ENCODE results near the gene KAZN.

Gene KAZN

DNA sequence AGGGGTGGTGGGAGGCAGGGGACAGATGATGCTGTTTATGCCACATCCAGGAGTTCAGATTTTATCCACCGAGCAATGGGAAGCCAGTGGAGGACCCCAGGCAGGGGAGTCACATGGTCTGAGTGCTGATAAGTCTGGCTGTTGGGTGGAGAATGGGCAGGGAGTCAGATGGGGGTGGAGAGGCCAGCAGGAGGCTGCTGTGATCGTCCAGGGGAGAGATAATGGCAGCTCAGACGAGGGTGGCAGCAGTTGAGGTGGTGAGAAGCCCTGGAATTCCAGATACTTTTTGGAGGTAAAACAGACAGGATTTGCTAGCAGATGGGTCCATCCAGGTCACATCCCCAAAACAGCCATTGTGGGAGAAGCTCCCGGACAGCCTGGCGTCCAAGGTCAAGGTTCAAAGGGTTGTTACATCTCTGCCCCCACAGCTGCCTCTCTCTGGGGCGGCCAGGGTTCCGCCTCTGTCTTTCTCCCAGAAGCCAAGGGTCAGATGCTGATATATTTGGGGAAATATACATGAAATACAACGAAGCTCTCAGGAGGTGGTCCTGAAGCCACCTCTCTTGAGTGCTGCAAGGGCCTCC is 303.0 kb downstream of the KAZN start:
- DNase-seq (ENCODE audit: low read depth in 3 of 3, low spot score in 1 of 3): no peak

DNA sequence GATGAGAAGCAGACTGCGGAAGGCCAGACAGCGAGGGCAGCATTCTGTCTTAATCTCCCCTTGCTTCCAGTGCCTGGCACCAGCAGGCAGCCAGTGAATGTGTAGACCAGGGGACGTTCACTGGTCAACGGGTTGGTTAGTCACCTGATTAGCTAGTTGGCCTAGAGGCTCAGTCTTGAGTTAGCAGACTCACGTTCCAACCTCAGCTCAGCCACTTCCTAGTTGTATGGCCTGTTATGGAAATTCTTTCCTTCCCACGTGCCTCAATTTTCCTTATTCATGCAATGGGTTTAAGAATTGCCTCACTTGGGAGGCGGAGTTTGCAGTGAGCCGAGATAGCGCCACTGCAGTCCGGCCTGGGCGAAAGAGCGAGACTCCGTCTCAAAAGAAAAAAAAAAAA is 305.4 kb downstream of the KAZN start:
- DNase-seq (ENCODE audit: low read depth in 3 of 3, low spot score in 1 of 3): no peak

DNA sequence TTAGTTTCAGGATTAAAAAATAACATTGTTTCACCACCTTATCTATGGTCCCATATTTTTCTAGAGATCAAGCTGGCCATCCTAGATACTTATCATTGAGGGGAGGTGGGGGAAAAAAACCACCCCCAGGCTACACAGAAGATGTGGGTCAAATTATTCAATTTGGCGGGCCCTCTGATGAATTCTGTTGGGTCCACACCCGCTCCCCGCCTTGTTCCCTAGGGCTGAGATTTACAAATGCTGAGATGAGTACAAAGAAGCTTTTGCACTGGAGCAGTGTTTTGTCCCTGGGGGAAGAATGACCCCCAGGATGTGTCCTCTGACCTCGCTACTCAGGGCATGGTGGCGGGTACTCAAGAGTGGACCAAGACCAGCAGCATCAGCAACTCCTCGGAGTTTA is 308.2 kb downstream of the KAZN start:
- DNase-seq (ENCODE audit: low read depth in 3 of 3, low spot score in 1 of 3): no peak

DNA sequence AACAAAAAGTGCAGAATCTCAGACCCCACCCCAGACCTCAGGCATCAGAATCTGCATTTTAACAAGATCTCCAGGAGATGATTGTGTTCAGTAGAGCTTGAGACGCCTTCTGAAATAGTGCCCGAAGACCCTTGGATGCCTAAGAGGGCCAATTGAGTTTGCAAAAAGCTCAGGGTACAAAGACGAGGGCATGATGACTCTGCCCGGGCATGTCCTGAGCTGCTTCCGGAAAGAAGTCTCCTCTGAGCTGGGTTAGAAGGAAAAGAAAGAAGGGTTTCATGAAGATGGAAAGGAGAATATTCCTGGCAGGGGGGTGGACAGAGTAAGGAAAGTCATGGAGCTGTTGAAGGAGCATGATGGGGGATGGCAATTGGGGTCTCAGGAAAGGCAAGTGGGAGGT is 308.9 kb downstream of the KAZN start:
- DNase-seq (ENCODE audit: low read depth in 3 of 3, low spot score in 1 of 3): no peak

DNA sequence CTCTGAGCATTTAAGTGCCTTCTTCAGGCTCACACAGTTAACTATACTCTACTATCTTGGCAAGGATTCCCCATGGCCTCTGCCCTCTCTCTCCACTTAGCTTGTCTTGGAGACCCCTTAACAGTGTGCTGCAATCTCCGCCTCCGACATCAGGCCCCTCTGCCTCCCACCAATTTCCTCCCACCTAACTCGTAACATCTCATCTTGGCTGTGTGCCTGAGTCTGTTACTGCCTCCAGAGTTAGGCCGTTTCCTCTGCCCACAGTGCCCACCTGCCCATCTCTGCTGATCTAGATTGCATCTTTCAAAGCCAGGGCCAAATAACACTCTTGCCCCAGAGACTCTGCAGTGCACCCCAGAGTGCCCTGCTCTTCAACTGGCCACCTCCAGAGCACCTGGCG is 310.8 kb downstream of the KAZN start:
- DNase-seq (ENCODE audit: low read depth in 3 of 3, low spot score in 1 of 3): no peak

DNA sequence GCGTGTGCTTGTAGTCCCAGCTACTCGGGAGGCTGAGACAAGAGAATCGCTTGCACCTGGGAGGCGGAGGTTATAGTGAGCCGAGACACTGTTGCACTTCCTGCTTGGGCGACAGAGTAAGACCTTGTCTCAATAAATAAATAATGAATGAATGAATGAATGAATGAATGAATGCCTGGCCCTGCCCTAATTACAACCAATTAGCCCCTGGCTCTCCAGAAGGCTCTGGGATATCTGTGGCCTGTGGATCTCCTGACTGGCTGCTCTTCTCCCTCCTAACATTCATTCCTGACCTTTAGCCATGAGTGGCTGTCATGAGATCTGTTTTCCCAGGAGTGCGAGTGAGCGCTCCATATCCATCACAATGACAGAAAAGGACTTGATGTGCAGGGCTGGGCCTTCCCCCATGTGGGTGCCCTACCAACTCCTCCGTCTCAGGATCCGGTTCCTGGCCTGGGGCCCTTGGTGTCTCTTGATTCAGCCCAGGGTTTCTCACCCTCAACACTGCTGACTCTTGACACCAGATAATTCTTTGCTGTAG is 311.5 kb downstream of the KAZN start:
- DNase-seq (ENCODE audit: low read depth in 3 of 3, low spot score in 1 of 3): no peak

DNA sequence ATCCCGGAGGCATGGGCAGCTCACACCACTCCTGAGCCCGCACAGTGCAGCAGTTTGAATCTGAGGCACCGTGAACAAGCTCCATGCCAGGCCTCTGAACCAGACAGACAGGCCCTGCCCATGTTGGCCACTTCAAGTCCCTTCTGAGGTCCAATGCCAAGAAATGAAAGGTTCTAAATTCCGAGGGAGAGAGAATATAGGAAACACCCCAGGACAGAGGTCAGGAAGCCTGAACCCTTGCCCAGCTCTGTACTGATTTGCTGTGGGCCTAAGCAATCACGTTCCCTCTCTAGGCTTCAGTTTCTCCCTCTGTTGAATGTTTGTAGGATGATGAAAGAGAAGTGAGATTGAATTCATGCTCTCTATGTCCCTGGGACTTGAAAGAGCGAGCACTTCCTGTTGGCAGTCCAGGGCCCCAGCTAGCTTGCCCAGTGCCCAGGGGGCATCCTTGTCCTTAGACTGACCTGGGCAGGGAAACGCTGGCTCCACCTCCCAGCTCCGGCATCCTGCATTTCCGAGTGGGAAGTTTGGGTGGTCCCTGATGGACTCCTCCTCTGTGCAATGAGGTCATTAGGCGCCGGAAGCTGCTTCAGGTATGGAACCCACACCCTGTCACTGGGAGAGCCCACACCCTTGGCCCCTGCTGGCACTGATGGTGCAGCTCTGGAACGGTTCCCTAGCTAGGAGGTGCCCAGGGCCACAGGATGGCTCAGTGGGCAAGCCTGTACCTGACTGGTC is 312.7 kb downstream of the KAZN start:
- no peak for DNase-seq (ENCODE audit: low read depth in 3 of 3, low spot score in 1 of 3)

DNA sequence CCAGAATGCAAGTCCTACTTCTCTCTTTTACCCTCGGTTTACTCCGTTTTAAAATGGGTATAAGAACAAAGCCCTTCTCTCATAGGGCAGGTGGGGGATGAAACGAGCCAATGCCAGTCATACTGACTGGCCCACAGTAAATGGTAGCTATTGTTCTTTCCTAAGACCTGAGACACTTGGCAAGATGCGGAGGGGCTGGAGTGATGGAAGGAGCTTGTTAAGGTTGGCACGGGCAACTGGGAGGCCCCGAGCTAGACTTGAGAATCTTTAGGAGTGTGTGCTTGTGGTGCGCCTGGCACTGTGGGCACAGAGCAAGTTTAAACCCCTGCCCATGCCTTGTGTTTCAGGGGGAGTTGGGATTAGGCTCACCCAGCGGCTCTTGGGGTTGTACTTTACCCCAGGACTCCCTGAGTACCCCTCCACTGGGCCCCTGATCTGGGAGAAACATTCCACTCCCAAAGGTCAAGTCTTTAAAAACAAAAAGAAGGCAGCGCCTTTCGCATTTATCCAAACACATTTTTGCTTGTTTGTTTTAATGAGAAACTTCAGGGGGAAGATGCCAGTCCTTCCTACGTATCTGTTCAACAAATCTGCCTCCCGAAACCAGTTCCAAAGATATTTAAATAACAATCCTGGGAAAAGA is 314.5 kb downstream of the KAZN start:
- no peak for DNase-seq (ENCODE audit: low read depth in 3 of 3, low spot score in 1 of 3)

DNA sequence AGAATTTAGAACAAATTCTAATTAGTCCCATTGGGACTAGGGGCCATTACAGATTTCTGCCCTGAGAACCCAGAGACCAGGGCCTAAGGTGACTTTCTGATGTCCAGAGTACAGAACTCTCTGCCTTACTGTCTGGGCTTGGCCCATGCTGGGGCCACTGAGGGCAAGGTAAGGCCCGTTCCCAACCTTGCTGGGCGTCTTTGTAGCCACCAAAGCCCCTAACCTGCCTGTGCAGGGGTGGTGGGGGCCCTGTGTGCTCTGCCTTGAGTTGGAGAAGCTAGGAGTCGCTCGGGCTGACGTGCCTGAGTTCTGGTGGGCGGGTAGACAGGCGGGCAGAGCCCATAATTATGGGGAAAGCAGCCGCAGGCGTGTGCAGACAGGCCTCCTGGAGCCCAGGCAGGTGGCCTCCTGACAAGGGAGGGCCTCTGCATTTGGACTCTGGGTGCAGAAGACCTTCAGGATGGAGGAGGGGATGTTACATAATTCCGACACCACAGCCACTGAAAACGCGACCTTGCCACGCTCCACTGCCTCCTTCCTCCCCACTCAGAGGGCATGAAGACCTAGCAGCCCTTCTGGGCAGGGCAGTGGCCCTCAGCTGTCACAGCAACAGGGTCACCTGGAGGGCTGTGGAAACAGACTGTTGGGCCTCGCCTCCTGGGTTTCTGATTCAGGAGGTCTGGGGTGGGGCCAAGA is 315.1 kb downstream of the KAZN start:
- DNase-seq (ENCODE audit: low read depth in 3 of 3, low spot score in 1 of 3): no peak

DNA sequence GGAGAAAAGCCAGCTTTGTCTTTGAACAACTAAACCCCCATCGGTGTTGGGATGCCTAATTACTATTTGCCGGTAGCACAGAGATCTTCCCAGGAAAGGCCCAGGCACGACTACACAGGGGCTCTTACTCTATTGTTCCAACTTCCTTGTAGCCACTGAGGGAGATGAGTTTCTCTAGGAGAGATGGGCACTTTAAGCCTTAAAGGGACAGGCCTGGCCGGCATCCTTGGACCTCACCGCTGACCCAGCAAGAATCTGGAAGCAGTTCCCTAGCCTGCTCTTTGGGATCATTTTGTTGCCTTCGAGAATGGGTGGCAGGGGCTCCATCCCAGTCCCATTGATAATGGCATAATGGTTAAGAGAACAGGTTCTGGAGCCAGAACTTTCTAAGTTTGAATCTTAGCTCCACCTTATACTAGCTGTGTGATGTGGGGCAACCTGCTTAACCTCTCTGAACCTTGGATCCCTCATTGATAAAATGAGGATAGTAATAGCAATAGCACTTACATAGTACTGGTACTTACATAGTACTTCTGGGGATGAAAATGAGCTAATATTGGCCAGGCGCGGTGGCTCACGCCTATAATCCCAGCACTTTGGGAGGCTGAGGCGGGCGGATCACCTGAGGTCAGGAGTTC is 316.0 kb downstream of the KAZN start:
- DNase-seq (ENCODE audit: low read depth in 3 of 3, low spot score in 1 of 3): no peak

DNA sequence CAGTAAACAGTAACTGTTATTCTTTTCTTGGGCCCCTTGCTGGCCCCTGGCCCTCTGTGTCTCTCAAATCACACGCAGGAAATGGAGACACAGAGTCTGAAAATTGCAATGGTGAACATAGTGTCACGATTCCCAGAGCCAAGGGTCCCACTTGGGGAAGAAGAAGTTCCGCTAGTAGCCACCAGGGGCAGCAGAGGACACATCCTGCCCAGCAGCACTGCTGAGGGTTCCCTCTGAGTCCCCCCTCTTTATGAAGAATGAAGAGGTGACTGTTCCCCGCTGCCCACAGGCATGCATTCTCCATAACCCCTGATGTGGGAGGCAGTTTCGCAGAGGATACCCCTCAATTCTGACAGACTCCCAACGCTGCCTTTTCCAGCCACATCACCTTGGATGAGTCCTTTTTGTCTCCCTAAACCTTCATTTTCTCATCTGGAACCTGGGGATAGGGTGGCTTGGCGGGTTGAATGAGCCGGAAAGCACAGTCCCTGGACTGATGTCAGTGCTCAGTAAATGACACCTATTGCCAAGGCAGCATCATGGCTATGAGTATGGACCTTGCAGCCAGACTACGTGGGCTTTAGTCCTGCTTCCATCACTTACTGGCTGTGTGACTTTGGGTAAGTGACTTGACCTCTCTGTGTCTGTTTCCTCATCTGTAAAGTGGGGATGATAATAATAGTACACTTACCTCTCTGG is 317.0 kb downstream of the KAZN start:
- peak in 1 of 3 donors; percentile 27 for DNase-seq (ENCODE audit: low read depth in 3 of 3, low spot score in 1 of 3)

DNA sequence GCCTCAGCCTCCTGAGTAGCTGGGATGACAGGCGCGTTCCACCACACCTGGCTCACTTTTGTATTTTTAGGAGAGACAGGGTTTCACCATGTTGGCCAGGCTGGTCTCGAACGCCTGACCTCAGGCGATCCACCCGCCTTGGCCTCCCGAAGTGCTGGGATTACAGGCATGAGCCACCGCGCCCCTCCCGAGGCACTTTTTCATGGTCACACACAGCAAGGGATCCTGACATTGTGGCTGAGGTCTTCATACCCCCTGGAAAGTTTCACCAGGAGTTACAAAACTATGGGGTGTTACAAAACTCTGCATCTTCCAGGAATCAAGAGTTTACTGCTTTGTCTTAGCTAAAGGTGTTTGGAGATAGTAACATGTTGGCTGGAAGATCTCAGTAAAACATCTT is 320.8 kb downstream of the KAZN start:
- DNase-seq (ENCODE audit: low read depth in 3 of 3, low spot score in 1 of 3): no peak

DNA sequence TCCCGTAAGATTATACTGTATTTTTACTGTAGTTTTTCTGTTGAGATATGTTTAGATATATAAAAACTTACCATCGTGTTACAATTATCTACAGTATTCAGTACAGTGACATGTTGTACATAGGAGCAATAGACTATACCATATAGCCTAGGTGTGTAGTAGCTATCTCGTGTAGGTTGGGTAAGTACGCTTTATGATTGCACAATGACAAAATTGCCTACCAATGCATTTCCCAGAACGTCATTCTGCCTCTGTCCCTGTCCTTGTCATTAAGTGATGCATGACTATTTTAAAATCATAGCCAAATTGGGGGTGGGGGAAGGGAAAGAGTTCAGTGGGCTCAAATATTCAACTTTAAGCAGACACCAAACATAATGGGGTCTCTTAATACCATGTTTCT is 321.3 kb downstream of the KAZN start:
- DNase-seq (ENCODE audit: low read depth in 3 of 3, low spot score in 1 of 3): no peak

DNA sequence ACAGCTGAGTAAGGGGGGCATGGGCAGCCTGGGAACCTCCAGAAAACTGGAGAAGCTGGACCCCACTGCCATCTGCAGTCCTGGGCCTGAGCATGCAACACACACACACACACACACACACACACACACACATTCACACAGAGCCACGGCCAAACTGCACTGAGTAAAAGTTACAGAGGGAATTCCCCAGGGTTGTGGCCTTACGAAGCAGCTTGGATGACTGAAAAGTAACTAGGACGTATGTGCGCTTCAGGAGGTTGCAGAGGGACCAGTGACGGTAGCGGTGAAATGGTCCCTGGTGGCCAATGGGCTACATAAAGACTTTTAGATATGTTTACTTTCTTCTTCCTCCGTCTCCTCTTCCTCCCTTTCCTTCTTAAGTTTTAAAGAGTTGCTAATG is 322.6 kb downstream of the KAZN start:
- DNase-seq (ENCODE audit: low read depth in 3 of 3, low spot score in 1 of 3): no peak

DNA sequence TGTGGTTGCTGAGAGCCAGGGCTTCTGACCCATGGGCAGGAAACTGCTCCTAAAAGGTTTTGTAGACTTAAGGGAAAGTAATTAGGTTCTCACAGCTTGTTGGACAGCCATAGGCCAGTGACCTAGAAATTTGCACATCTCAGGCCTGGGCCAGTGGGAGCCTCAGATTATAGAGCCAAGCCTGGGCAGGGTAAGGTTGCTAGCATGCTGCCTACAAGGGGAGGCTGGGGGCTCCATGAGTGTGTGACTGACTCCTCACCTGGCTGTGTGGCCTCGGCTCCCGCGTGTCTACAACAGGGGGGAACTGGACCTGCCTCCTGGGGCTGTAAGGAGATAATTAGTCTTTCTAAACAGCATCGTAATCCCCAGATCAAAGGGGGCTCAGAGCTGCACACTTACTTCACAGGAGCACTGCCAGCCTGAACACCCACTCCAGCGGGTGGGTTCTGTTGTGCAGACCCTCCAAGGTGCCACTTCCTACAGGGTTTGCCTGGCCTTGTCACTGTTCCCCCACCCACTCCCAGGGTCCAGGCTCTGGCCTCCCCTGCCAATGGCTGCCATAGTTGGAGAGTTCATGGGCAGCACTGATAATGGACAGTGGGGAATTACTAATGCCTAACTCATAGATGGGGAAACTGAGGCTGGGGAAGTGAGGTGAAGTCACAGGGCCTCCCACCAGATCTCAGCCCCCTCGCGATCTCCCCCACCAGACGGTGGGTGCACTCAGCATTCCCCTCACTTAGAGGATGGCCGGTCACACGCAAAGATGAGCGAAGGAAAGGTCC is 324.6 kb downstream of the KAZN start:
- DNase-seq (ENCODE audit: low read depth in 3 of 3, low spot score in 1 of 3): no peak

DNA sequence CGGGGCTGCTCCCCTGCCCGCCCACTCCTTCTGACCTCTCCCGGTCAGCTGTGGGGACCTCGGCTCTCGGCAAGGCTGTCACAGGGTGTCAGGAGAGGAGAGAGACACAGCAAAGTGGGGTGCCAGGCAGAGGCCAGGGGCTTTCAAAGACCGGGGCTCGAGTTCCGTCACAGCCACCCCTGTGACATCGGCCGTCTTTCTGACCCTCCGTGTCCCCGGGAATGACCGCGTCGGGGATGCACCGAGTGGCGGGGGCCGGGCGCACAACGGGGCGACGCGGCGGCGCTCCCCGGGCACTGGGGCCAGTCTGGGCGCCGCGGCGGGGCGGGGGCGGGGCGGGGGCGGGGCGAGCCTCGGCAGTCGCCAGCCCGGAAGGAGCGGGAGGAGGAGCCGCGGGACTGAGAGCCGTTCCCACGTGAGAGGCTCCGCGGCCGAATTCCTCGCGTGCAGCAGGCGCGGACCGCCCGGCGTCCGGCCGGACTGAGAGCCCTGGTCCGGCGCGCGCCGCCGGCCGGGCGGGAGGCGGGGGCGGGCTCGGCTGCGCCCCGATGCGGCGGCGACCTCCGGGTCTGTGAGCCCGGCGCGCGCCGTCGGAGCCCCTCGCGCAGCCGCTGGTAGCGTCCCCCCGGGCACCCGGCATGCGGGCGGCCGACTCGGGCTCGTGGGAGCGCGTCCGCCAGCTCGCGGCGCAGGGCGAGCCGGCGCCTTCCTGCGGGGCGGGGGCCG is 325.4 kb downstream of the KAZN start:
- DNase-seq (ENCODE audit: low read depth in 3 of 3, low spot score in 1 of 3): no peak

DNA sequence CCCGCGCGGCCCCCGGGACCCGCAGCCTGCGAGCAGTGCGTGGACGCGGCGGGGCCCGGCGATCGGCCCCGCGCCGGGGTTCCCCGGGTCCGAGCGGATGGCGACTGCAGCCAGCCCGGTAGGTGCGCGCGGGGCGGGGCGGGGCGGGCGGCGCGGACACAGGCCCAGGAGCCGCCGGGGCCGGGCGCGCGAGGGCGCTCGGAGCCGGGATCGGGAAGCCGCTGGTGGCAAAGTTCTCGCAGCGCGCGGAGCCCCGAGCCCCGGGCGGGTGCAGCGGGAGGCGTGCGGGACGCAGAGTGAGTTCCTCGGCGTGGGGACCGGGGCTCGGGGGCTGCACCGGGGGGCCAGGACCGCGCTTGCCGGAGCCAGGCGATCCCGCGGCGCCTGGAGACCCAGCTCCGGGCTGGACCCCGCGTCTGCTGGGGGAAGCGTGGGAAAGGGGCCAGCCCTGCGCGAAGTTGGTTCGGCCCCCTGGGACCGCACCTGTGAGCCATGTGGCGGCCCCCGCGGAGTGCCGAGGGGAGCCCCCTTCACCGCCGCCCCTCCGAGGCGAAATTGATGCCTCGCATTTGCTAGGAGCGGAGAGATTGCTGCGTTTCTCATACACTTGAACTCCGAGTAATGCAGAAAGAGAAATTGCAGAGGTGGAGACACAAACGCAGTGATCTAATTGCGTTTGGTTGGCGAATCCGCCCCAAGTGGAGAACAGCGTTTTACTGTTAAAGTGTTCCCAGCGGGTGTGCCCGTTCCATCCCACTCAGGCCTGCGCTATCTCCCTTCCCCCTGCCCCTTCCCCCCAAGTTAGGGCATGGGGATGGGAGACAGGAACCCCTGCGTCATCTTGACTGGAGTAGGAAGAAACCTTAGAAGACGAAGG is 326.2 kb downstream of the KAZN start:
- no peak for DNase-seq (ENCODE audit: low read depth in 3 of 3, low spot score in 1 of 3)

Data from stimulated activated CD4-positive, alpha-beta T cell treated with anti-CD3 and anti-CD28 coated beads, TNF-alpha, amount 100 ng/mL, for 1 hour (primary cell).